GM06990 (cell line): ENCODE data around the gene GRIK2.

Experiments used
- DNase-seq: peaks from one replicate; pipeline ENCODE4 v3.0.0-alpha.2; 2011; ENCODE audit not compliant: insufficient read length; ENCODE audit errors: extremely low read depth
- H3K27me3 ChIP-seq: replicated peaks from 2 replicates; pipeline ENCODE4 v1.6.0; 2011; ENCODE audit warnings: low read length; ENCODE audit not compliant: control insufficient read depth, insufficient read depth
- H3K36me3 ChIP-seq: 2 replicates; pipeline ENCODE4 v1.5.1; 2011; ENCODE audit warnings: low read length; ENCODE audit not compliant: control insufficient read depth, insufficient read depth
- H3K4me3 ChIP-seq: replicated peaks from 2 replicates; pipeline ENCODE4 v1.5.1; 2011; ENCODE audit warnings: low read depth, mild to moderate bottlenecking, control low read depth, low read length
- CTCF ChIP-seq: IDR thresholded peaks from 2 replicates; pipeline ENCODE4 v1.5.1; 2011; ENCODE audit warnings: low read length, control low read depth, mild to moderate bottlenecking, inconsistent platforms; ENCODE audit not compliant: insufficient read depth, poor library complexity, severe bottlenecking

GRIK2 gene

DNA sequence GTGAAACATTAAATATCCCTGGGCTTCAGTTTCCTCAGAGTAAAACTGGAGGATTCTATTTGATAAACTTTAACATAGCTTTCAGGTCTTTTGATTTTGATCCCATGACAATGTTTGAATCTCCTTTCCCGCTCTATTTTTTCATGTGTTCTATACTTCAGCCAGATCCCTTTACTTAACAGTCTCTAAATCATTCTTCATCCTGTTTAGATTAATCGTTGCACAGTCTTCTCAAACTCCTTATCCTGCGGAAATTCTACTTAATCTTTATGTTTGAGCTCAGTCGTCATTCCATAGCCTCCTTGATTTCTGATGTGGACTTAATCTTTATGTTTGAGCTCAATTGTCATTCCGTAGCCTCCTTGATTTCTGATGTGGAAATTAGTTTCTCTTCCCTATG, 57.4 kb downstream of the GRIK2 start:
- Histone ChIP-seq H3K4me3 (no peak overlapping the region), H3K36me3 (no peaks in the 10 kb centered on the region), H3K27me3 (no peaks in the 10 kb centered on the region)
- DNase-seq, result no peak
- no peak for TF ChIP-seq CTCF

- no peak for DNase-seq
- H3K27me3 ChIP-seq, result no peaks in the 10 kb centered on the region
- H3K4me3 ChIP-seq, result no peak overlapping the region
- H3K36me3 ChIP-seq, result no peaks in the 10 kb centered on the region
- TF ChIP-seq CTCF, result no peak
Measured at GRCh38 chr6:101451981-101452380, 58.5 kb downstream of the GRIK2 start.

GRCh38 chr6:101453221-101453620, 59.7 kb downstream of the GRIK2 start:
- TF ChIP-seq CTCF, result no peak
- no peak overlapping the region for H3K4me3 ChIP-seq

GRCh38 chr6:101454106-101454676, 60.7 kb downstream of the GRIK2 start:
- DNase-seq, result no peak
- TF ChIP-seq CTCF, result no peak
- Histone ChIP-seq H3K36me3 (no peaks in the 10 kb centered on the region), H3K27me3 (no peaks in the 10 kb centered on the region), H3K4me3 (no peak overlapping the region)

More at GRCh38 chr6:101453221-101453620, 59.7 kb downstream of the GRIK2 start:
- no peak for DNase-seq
- Histone ChIP-seq H3K27me3 (no peaks in the 10 kb centered on the region), H3K36me3 (no peaks in the 10 kb centered on the region)

- H3K27me3 ChIP-seq, result no peaks in the 10 kb centered on the region
- no peak for DNase-seq
- TF ChIP-seq CTCF, result no peak
- no peaks in the 10 kb centered on the region for H3K36me3 ChIP-seq
- H3K4me3 ChIP-seq, result no peak overlapping the region
Measured at GRCh38 chr6:101458336-101458735, 64.8 kb downstream of the GRIK2 start.

- DNase-seq, result no peak
- TF ChIP-seq CTCF, result no peak
- no peaks in the 10 kb centered on the region for H3K27me3 ChIP-seq
- H3K36me3 ChIP-seq, result no peaks in the 10 kb centered on the region
- H3K4me3 ChIP-seq, result no peak overlapping the region
Measured at GRCh38 chr6:101458826-101459225, 65.3 kb downstream of the GRIK2 start.
